A673 (cell line): ENCODE measurements around the gene METTL1. TPM values are rescaled to one million over a fixed set of nuclear protein-coding genes. Genes with fewer than 3 reads are reported as not detected.

Experiments used
- BruUV-seq: library from RNA; stranded (reverse); fragments of 400-500 nt; replicated peaks from 2 replicates; lab custom pipeline; 2021; lab: Mats Ljungman, UMichigan
- CTCF ChIA-PET: fragments of 300-600 bp; sonication (Branson Sonifier 250); formaldehyde crosslinking; loops from one replicate; lab custom pipeline; 2022; ENCODE audit warnings: antibody characterized with exemption; lab: Charles Lee
- POLR2A ChIA-PET: fragments of 300-600 bp; sonication (Branson Sonifier 250); formaldehyde crosslinking; loops from one replicate; lab custom pipeline; 2022; ENCODE audit warnings: antibody characterized with exemption; ENCODE audit not compliant: low non-redundant PET; lab: Charles Lee
- DNase-seq: peaks from one replicate; pipeline ENCODE4 v3.0.0-alpha.2; 2015; ENCODE audit warnings: low spot score
- H3K27ac ChIP-seq: fragments of 200-600 bp; sonication (generic); 2 replicates; pipeline ENCODE4 v1.5.1; 2016; ENCODE audit warnings: mixed run types, low read depth, mild to moderate bottlenecking, mixed read lengths, antibody characterized with exemption, low read length; ENCODE audit not compliant: poor library complexity, severe bottlenecking
- H3K27me3 ChIP-seq: fragments of 200-600 bp; sonication (generic); replicated peaks from 2 replicates; pipeline ENCODE4 v1.6.1; 2017; ENCODE audit warnings: mixed run types, low read depth, mild to moderate bottlenecking, mixed read lengths, antibody characterized with exemption, low read length; ENCODE audit not compliant: insufficient read depth, poor library complexity
- H3K36me3 ChIP-seq: fragments of 200-600 bp; sonication (generic); 2 replicates; pipeline ENCODE4 v1.6.1; 2016; ENCODE audit warnings: mixed run types, mild to moderate bottlenecking, mixed read lengths, antibody characterized with exemption, low read length; ENCODE audit not compliant: insufficient read depth, poor library complexity, severe bottlenecking
- H3K4me1 ChIP-seq: fragments of 200-600 bp; sonication (generic); 2 replicates; pipeline ENCODE4 v1.6.1; 2017; ENCODE audit warnings: mixed run types, mild to moderate bottlenecking, mixed read lengths, antibody characterized with exemption, low read length; ENCODE audit not compliant: insufficient read depth, poor library complexity, severe bottlenecking
- H3K4me3 ChIP-seq: fragments of 200-600 bp; sonication (generic); 2 replicates; pipeline ENCODE4 v1.5.1; 2016; ENCODE audit warnings: low read depth, mixed run types, mild to moderate bottlenecking, mixed read lengths, low read length; ENCODE audit not compliant: poor library complexity, severe bottlenecking
- H3K9me3 ChIP-seq: fragments of 200-600 bp; sonication (generic); 2 replicates; pipeline ENCODE4 v1.6.1; 2016; ENCODE audit warnings: mixed run types, low read depth, mild to moderate bottlenecking, mixed read lengths, antibody characterized with exemption, low read length; ENCODE audit not compliant: poor library complexity, severe bottlenecking
- EZH2 ChIP-seq: fragments of 200-600 bp; sonication (generic); IDR thresholded peaks from 2 replicates; pipeline ENCODE4 v1.6.1; 2017; ENCODE audit warnings: borderline replicate concordance, low read depth, mild to moderate bottlenecking, mixed read lengths, antibody characterized with exemption, low read length; ENCODE audit not compliant: poor library complexity, severe bottlenecking
- intact Hi-C: fragments of 100-400 bp; cut with micrococcal nuclease; formaldehyde crosslinking; loops from one replicate; pipeline ENCODE4 v1.10.0; 2022; ENCODE audit not compliant: unreplicated experiment
- total RNA-seq: library from RNA; stranded (reverse); gene quantifications from 2 replicates; pipeline ENCODE4 v1.2.3, GENCODE V29; 2021
- TF ChIP-seq, protein P1 (sequence below): fragments of 300-800, 200-600 bp; sonication (generic); conservative IDR thresholded peaks from 2 replicates; pipeline ENCODE4 v1.5.1; 2017; ENCODE audit warnings: low read depth, mild to moderate bottlenecking, antibody characterized with exemption, low read length, moderate library complexity, mixed read lengths

Gene METTL1
- total RNA-seq, 1 experiment from 2014 or later = 55.6 TPM

- no peak for DNase-seq
- Histone ChIP-seq H3K27me3 (peaks cover 18% of the 10 kb centered on the region), H3K27ac (no peak overlapping the region), H3K4me3 (no peak overlapping the region), H3K4me1 (peaks cover 31% of the 10 kb centered on the region), H3K9me3 (no peaks in the 10 kb centered on the region), H3K36me3 (no peaks in the 10 kb centered on the region)
- CTCF ChIA-PET = no interaction called here
- intact Hi-C loops = no loop called here
- POLR2A ChIA-PET = no interaction called here
- TF ChIP-seq EZH2 = no peak
- TF ChIP-seq, protein P1, sequence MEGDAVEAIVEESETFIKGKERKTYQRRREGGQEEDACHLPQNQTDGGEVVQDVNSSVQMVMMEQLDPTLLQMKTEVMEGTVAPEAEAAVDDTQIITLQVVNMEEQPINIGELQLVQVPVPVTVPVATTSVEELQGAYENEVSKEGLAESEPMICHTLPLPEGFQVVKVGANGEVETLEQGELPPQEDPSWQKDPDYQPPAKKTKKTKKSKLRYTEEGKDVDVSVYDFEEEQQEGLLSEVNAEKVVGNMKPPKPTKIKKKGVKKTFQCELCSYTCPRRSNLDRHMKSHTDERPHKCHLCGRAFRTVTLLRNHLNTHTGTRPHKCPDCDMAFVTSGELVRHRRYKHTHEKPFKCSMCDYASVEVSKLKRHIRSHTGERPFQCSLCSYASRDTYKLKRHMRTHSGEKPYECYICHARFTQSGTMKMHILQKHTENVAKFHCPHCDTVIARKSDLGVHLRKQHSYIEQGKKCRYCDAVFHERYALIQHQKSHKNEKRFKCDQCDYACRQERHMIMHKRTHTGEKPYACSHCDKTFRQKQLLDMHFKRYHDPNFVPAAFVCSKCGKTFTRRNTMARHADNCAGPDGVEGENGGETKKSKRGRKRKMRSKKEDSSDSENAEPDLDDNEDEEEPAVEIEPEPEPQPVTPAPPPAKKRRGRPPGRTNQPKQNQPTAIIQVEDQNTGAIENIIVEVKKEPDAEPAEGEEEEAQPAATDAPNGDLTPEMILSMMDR = no peak
- no TSS peak for BruUV-seq
These were observed 32.5 kb downstream of the METTL1 start for GRCh38 chr12:57739387-57739786.

DNA sequence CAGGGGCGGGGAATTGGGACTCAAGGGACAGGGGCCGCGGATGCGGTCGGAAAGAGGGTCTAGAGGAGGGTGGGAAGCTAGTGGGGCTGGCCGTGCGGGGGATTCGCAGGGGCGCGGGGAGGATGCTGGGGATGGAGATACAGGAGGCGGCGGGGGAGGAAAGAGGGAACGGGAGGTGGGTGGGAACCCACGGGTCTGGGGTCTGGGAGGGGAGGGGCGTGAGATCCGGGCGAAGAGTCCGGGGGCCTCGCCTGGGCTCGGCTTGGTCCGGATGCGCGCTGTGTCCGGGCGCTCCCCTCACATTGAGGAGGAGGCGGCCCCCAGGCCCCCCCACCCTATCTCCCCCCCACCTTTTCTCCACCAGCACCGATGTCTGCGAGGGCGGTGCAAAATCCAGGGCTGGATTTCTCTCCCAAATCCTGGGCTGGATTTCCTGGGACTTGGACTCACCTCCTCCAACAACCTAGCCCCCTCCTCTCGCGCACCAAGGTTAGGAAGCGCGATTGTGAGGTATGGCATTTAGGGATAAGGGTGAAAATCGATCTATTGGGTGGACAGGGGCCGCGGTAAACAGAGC, 33.2 kb downstream of the METTL1 start, which contains the start of gene AGAP2:
AGAP2 (minus strand) TSS at position 82 of the 577 bp plus-strand sequence. CDS start 496 bp downstream, outside the sequence.
- TF ChIP-seq EZH2 = no peak
- TF ChIP-seq, protein P1 = no peak
- peaks cover 31% of the 10 kb centered on the region for H3K4me1 ChIP-seq
- ChIA-PET CTCF (no interaction called here), POLR2A (no interaction called here)
- intact Hi-C loops = no loop called here
- H3K27me3 ChIP-seq = peaks cover 18% of the 10 kb centered on the region
- no peak within 1 kb of the TSS for H3K27ac ChIP-seq
- DNase-seq = peak; percentile 68
- BruUV-seq = no TSS peak
- no peaks in the 10 kb centered on the region for H3K36me3 ChIP-seq
- peak within 1 kb of the TSS; percentile 62 for H3K4me3 ChIP-seq
- H3K9me3 ChIP-seq = no peaks in the 10 kb centered on the region

GRCh38 chr12:57737467-57738460, 34.1 kb downstream of the METTL1 start:
- DNase-seq = peak; percentile 60
- ChIA-PET CTCF (interaction anchor here (1.1 to 2.3 kb wide), 2 partner anchors 11 to 154 kb away, joined by 5 to 17 read pairs; no protein-coding TSS in a partner anchor), POLR2A (no interaction called here)
- BruUV-seq = no TSS peak
- H3K4me3 ChIP-seq = peak overlapping the region; percentile 62
- H3K36me3 ChIP-seq = no peaks in the 10 kb centered on the region
- no peak overlapping the region for H3K27ac ChIP-seq
- TF ChIP-seq, protein P1 = peak; percentile 56
- TF ChIP-seq EZH2 = no peak
- intact Hi-C loops = no loop called here
- peaks cover 31% of the 10 kb centered on the region for H3K4me1 ChIP-seq
- H3K27me3 ChIP-seq = peaks cover 18% of the 10 kb centered on the region
- H3K9me3 ChIP-seq = no peaks in the 10 kb centered on the region
